Upper lobe of right lung (tissue), 1 donor: ENCODE measurements around the gene REEP1. TPM values are rescaled to one million over a fixed set of nuclear protein-coding genes. Genes with fewer than 3 reads are reported as not detected.
A peak's percentile ranks its signal among the peaks of the same experiment; 100 is the strongest.

Experiments
- ATAC-seq: fragments of 200-7000 bp; cut with Tn5 transposase; one replicate; pipeline ENCODE4 v1.9.1; 2020; ENCODE audit warnings: mild to moderate bottlenecking, moderate library complexity
- DNase-seq: peaks from one replicate; pipeline ENCODE4 v3.0.0-alpha.2; 2020
- H3K27ac ChIP-seq: fragments of 200-600 bp; one replicate; pipeline ENCODE4 v1.8.0; 2022
- H3K27me3 ChIP-seq: fragments of 200-600 bp; one replicate; pipeline ENCODE4 v1.8.0; 2022; ENCODE audit warnings: mild to moderate bottlenecking
- H3K36me3 ChIP-seq: fragments of 200-600 bp; one replicate; pipeline ENCODE4 v1.8.0; 2022
- H3K4me1 ChIP-seq: fragments of 200-600 bp; one replicate; pipeline ENCODE4 v1.8.0; 2022
- H3K4me3 ChIP-seq: fragments of 200-600 bp; one replicate; pipeline ENCODE4 v1.8.0; 2022; ENCODE audit warnings: mild to moderate bottlenecking
- H3K9me3 ChIP-seq: fragments of 200-600 bp; one replicate; pipeline ENCODE4 v1.8.0; 2022
- intact Hi-C: fragments of 100-400 bp; cut with DNase I; formaldehyde crosslinking; loops from one replicate; pipeline ENCODE4 v1.11.0; 2022
- total RNA-seq: library from RNA; stranded (reverse); fragmentation: NEBNext Ultra II Directional; extraction: Animal tissue kit (Norgen Biotek cat#: 25700); gene quantifications from one replicate; pipeline ENCODE4 v1.2.1, GENCODE V29; 2021
- TF ChIP-seq, protein P1 (sequence below): fragments of 200-600 bp; IDR thresholded peaks from one replicate; pipeline ENCODE4 v1.8.0; 2022; ENCODE audit warnings: antibody characterized with exemption
- donor health status: DM: no; HTN: yes; CAD: no; lungs with severe emphysema.

Gene REEP1
- total RNA-seq, 1 donor from 2014 or later: 7.8 TPM

DNA sequence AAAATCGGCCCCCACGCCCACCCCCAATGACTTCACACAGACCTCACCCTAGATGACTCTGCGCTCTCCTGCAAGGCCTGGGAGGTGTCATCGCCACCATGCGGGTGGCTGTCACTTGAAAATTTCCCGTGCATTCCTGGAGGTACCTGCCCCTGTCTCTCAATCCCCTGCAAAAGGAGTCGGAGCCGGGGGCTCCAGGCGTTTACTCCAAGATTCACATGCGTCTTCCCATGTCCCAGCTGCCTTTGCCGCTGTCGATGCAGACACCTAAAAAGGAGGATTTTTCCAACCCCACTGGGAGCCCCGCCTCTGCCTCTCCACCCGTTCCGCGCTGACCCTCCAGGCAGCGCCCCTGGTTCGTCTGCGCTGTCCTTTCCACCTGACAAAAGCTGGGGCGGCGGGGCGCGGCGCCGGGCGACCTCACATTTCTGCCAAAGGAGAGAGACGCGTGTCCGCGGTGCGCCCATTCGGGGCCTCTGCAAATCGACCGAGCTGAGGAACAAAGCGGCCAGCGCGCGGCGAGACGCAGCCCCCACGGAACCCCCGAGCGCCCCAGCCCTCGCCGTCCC, 667 bp downstream of the REEP1 start:
- TF ChIP-seq, protein P1, sequence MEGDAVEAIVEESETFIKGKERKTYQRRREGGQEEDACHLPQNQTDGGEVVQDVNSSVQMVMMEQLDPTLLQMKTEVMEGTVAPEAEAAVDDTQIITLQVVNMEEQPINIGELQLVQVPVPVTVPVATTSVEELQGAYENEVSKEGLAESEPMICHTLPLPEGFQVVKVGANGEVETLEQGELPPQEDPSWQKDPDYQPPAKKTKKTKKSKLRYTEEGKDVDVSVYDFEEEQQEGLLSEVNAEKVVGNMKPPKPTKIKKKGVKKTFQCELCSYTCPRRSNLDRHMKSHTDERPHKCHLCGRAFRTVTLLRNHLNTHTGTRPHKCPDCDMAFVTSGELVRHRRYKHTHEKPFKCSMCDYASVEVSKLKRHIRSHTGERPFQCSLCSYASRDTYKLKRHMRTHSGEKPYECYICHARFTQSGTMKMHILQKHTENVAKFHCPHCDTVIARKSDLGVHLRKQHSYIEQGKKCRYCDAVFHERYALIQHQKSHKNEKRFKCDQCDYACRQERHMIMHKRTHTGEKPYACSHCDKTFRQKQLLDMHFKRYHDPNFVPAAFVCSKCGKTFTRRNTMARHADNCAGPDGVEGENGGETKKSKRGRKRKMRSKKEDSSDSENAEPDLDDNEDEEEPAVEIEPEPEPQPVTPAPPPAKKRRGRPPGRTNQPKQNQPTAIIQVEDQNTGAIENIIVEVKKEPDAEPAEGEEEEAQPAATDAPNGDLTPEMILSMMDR: no peak
- Histone ChIP-seq H3K9me3 (no peaks in the 10 kb centered on the region), H3K4me3 (peak overlapping the region; percentile 52), H3K27me3 (peaks cover 39% of the 10 kb centered on the region), H3K36me3 (no peaks in the 10 kb centered on the region), H3K4me1 (peaks cover 9% of the 10 kb centered on the region), H3K27ac (no peak overlapping the region)
- intact Hi-C loops: no loop called here
- DNase-seq: no peak
- ATAC-seq: no peak

DNA sequence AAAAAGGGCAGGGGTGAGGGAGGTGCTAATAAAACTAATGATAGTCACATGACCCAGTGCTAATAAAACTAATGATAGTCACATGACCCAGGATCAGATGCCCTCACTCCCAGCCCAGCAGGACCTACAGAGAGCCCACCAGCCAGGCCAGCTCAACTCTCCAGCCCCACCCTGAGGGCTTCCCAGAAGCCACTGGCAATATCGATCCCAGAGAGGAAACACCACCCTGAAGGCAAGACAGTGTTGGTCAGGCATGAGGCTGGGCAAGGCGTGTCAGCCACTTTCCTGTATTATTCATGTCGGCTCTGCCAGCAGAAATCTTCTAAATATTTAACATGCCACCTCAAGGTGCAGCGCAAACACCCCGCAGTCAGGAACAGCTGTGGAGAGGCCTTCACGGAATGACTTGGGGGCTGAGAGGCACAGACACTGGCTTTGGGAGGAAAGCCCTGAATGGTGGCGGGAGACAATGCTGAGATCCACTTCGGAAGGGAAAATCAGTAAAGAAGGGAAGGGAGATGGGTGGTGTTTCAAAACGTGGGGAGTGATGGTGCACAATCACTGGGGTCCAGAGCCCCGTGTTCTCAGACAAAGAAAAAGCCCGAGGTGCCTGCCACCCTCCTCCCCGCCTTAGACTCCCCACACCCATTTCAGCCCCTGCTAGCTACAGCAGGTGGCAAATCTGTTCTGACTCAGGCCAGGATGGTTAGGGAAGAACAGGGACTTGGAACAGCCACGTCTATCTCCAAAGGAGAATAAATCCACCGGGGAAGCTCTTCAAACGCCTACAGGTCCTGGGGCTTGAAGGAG, 1.4 kb downstream of the REEP1 start:
- Histone ChIP-seq H3K36me3 (no peaks in the 10 kb centered on the region), H3K4me1 (peaks cover 9% of the 10 kb centered on the region), H3K27ac (no peak overlapping the region), H3K27me3 (peaks cover 39% of the 10 kb centered on the region), H3K4me3 (peak overlapping the region; percentile 52), H3K9me3 (no peaks in the 10 kb centered on the region)
- TF ChIP-seq, protein P1: no peak
- ATAC-seq: peak; percentile 40
- no peak for DNase-seq
- intact Hi-C loops: no loop called here

DNA sequence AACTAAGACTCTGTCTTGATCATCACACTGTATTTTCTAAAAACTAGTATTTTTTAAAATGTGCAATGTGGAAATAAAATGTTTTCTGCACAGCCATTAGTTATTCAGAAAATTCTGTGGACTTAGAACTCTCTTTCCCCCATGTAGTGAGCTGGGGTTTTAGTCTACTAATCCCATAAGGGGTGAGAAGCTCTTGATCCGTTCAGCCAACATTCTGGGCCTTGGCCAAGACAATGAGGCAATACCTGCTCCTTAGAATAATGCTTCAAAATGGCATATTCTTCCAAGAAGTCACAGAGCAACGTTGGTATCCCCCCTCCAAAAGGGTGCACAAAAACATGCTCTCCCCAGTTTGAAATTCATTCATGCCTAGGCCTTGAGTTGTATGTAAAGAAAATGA, 4.0 kb downstream of the REEP1 start:
- H3K4me1 ChIP-seq: peaks cover 9% of the 10 kb centered on the region
- H3K36me3 ChIP-seq: no peaks in the 10 kb centered on the region
- H3K4me3 ChIP-seq: no peak overlapping the region
- H3K27ac ChIP-seq: no peak overlapping the region
- H3K9me3 ChIP-seq: no peaks in the 10 kb centered on the region
- no peak for ATAC-seq
- TF ChIP-seq, protein P1: no peak
- H3K27me3 ChIP-seq: peaks cover 28% of the 10 kb centered on the region
- no peak for DNase-seq
- intact Hi-C loops: no loop called here

DNA sequence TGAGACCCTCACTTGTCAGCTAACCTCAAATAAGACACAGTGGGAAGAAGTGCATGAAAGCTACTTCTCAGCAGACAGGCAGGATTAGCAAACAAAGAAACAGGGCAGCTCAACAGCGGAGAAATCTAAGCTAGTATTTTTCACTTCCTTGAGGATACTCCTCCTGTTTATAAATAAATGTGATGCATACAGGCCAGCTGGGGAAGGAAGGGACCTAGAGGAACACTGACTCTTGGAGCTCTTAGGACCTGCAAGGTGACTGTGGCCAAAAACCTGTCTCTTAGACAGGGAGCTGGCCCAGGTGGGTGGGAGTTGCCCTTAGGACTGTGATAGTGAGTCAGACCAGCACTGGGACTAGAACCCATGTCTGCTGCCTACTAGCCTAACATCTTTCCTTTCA, 4.8 kb downstream of the REEP1 start:
- no peak overlapping the region for H3K27ac ChIP-seq
- TF ChIP-seq, protein P1: no peak
- intact Hi-C loops: no loop called here
- no peak for ATAC-seq
- no peak for DNase-seq
- H3K9me3 ChIP-seq: no peaks in the 10 kb centered on the region
- H3K4me3 ChIP-seq: no peak overlapping the region
- H3K36me3 ChIP-seq: no peaks in the 10 kb centered on the region
- peaks cover 20% of the 10 kb centered on the region for H3K27me3 ChIP-seq
- peaks cover 9% of the 10 kb centered on the region for H3K4me1 ChIP-seq

DNA sequence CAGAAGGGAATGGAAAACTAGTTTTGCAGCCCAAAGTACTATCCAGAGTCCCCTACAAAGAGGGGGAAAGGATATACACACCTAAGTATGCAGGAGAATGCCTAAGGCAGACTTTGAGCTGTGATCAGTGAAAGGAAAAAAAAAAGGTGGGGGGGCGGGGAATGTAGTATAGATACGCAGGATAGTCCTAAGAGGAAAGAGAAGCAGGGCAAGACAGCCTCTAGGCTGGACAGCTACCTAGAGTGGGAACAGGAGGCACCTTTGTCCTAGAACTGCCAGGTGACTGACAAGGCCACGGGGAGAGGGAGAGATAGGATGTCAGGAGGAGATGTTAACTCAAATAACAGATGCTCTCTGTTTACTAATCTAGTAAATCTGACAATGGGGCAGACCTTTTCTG, 6.0 kb downstream of the REEP1 start:
- intact Hi-C loops: no loop called here
- Histone ChIP-seq H3K36me3 (no peaks in the 10 kb centered on the region), H3K4me3 (no peak overlapping the region), H3K4me1 (peaks cover 4% of the 10 kb centered on the region), H3K9me3 (no peaks in the 10 kb centered on the region), H3K27ac (no peak overlapping the region), H3K27me3 (peaks cover 14% of the 10 kb centered on the region)
- TF ChIP-seq, protein P1: no peak
- DNase-seq (no peak), ATAC-seq (no peak)
